Right cardiac atrium (tissue), 5 donors: ENCODE results near the gene NT5C3B. TPM values are rescaled to one million over a fixed set of nuclear protein-coding genes. Genes with fewer than 3 reads are reported as not detected.
"Not testable (repeated sequence)": the region's sequence is repeated elsewhere in the genome, so short reads cannot be mapped to it uniquely, and the experiment has no call there.

ENCODE experiments used
- ATAC-seq, 2 donors: fragments of 200-7000 bp; cut with Tn5 transposase; one replicate each; pipeline versions ENCODE4 v1.8.0 to v1.9.1; 2020; ENCODE audit warnings: moderate library complexity in 2 of 2, mild to moderate bottlenecking in 1 of 2
- DNase-seq, 3 donors: peaks; one replicate each; pipeline ENCODE4 v3.0.0-alpha.2; 2020
- H3K27ac ChIP-seq: one replicate; pipeline ENCODE4 v1.5.1; 2013; ENCODE audit warnings: mild to moderate bottlenecking, low read length, control low read depth, moderate library complexity
- H3K27me3 ChIP-seq: one replicate; pipeline ENCODE4 v1.6.1; 2013; ENCODE audit not compliant: control insufficient read depth, insufficient read depth
- H3K4me1 ChIP-seq: one replicate; pipeline ENCODE4 v1.6.1; 2013; ENCODE audit warnings: low read length; ENCODE audit not compliant: control insufficient read depth, insufficient read depth
- H3K4me3 ChIP-seq: one replicate; pipeline ENCODE4 v1.5.1; 2013; ENCODE audit warnings: low read length, control low read depth
- H3K9me3 ChIP-seq: one replicate; pipeline ENCODE4 v1.6.1; 2013; ENCODE audit warnings: low read length; ENCODE audit not compliant: control insufficient read depth
- WGBS: extraction: QIAGEN DNeasy Blood & Tissue Kit; methylation state at CpG from one replicate; pipeline ENCODE4 v1.1.7; 2013; 5-methylcytosine and 5-hydroxymethylcytosine counted together
- intact Hi-C, 4 donors: fragments of 100-400 bp; cut with DNase I; formaldehyde crosslinking; loops; one replicate each; pipeline versions ENCODE4 v1.11.0 to v1.14.0; 2022 to 2023
- polyA plus RNA-seq: library from polyadenylated mRNA; stranded (reverse); fragments of 200-250 nt; gene quantifications from one replicate; pipeline ENCODE4 v1.2.3, GENCODE V29; 2013
- total RNA-seq, 4 donors: library from RNA; stranded (reverse); fragmentation: NEBNext Ultra II Directional; extraction: Animal tissue kit (Norgen Biotek cat#: 25700); gene quantifications; one replicate each; pipeline ENCODE4 v1.2.1, GENCODE V29; 2021
- donor health status: healthy with polysubstance abuse.
- donor health status: DM: no; HTN: yes; CAD: no.
- donor health status: DM: no; HTN: no; CAD: no.
- donor health status: DM: no; HTN: yes; CAD: no; lungs with severe emphysema.
- donor health status: DM: yes; HTN: yes; CAD: no.

The NT5C3B gene
- total and polyA plus RNA-seq, 5 donors = 29.1 to 46.6 (median 34.8) TPM

DNA sequence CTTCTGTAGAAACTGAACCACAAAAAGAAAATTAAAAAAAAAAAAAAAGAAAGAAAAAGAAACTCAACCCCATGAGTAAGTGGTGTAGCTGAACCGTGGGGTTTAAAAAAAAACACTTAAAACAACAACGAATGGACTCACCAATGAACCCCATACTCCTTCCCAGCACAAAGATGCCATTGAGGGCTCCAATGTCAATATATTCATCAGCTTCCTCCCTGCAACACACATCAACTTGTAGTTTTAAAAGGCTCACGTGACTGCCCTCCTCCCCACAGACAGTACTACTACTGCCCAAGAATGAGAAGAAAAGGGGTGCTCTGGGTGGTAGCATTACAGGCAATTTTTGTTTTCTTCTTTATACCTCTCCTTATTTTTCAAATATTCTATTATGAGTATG, 32.5 kb upstream of the NT5C3B start:
- WGBS = 63% methylated on average over 3 of the region's 3 CpGs
- DNase-seq (no peak), ATAC-seq (no peak)
- Histone ChIP-seq H3K27me3 (no peaks in the 10 kb centered on the region), H3K4me3 (no peak overlapping the region), H3K9me3 (no peaks in the 10 kb centered on the region), H3K4me1 (peaks cover under 1% of the 10 kb centered on the region), H3K27ac (no peak overlapping the region)
- intact Hi-C loops = no loop called here

DNA sequence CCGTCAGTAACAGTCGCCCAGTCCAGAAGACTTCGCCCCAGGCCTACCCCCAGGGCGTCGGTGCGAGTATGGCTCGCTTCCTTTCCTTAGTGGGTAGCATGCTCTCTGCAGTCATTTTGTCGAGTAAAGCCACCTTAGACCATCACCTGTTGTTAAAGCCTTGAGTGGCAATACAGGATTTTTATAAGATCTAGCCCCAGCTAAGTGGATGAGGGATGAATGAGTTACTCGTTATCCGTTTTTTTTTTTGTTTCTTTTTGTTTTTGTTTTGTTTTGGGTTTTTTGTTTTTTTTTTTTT, 29.5 kb upstream of the NT5C3B start:
- H3K4me3 ChIP-seq = peak overlapping the region; percentile 26
- peak overlapping the region; percentile 74 for H3K27ac ChIP-seq
- H3K27me3 ChIP-seq = no peaks in the 10 kb centered on the region
- peaks cover 4% of the 10 kb centered on the region for H3K4me1 ChIP-seq
- intact Hi-C loops = no loop called here
- no peaks in the 10 kb centered on the region for H3K9me3 ChIP-seq
- ATAC-seq = no peak
- DNase-seq = no peak
- 1% methylated on average over 10 of the region's 10 CpGs for WGBS

DNA sequence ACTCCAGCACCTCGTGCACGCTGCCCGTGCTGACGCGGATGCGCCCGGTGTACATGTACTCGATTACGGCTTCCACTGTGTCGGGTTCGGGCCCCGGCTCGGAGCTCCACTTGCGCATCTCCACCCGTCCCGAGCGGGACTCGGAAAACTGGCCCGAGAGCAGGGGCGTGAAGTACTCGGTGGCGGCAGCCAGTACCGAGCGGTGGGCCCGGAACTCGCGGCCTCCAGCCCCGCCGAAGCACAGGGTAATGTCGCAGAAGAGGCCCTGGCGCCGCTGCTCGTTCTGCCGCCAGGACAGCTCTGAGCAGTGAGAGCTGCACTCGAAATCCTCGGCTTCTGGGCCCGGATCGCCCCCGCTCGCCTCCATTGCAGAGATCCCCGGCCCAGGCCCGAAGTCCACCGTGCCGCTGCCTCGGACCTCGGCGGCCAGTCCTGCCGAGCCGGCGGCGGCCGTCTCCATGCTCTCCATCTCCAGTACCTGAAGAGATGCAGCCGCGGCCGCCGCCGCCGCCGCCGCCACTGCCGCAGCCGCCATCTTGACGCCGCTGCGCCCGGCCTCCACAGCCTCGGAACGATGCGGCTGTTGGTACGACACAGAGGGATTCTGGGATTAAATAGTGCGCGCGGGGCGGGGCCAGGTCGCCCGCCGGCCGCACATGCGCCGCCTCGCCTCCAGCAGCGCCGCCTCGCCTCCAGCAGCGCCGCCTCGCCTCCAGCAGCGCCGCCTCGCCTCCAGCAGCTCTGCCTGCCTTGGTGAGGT, 29.0 kb upstream of the NT5C3B start, which contains the start of gene KLHL11:
TSS of gene KLHL11 (minus strand) at position 588 of the 760 bp plus-strand sequence. CDS start at position 535, 53 bp downstream.
- peak; percentile 97 to 98 for ATAC-seq
- intact Hi-C loops = no loop called here
- under 1% methylated on average over 90 of the region's 90 CpGs for WGBS
- Histone ChIP-seq H3K4me3 (peak within 1 kb of the TSS; percentile 87), H3K27ac (peak within 1 kb of the TSS; percentile 91), H3K27me3 (no peaks in the 10 kb centered on the region), H3K9me3 (no peaks in the 10 kb centered on the region), H3K4me1 (peaks cover 4% of the 10 kb centered on the region)
- peak; percentile 90 to 95 (median 94) for DNase-seq

- H3K4me3 ChIP-seq = peak overlapping the region; percentile 87
- intact Hi-C loops = no loop called here
- H3K9me3 ChIP-seq = no peaks in the 10 kb centered on the region
- H3K27me3 ChIP-seq = no peaks in the 10 kb centered on the region
- H3K4me1 ChIP-seq = peaks cover 4% of the 10 kb centered on the region
- DNase-seq = no peak
- H3K27ac ChIP-seq = peak overlapping the region; percentile 91
- ATAC-seq = no peak
- WGBS = under 1% methylated on average over 25 of the region's 25 CpGs
Measured at GRCh38 chr17:41864498-41864835, 28.4 kb upstream of the NT5C3B start.

DNA sequence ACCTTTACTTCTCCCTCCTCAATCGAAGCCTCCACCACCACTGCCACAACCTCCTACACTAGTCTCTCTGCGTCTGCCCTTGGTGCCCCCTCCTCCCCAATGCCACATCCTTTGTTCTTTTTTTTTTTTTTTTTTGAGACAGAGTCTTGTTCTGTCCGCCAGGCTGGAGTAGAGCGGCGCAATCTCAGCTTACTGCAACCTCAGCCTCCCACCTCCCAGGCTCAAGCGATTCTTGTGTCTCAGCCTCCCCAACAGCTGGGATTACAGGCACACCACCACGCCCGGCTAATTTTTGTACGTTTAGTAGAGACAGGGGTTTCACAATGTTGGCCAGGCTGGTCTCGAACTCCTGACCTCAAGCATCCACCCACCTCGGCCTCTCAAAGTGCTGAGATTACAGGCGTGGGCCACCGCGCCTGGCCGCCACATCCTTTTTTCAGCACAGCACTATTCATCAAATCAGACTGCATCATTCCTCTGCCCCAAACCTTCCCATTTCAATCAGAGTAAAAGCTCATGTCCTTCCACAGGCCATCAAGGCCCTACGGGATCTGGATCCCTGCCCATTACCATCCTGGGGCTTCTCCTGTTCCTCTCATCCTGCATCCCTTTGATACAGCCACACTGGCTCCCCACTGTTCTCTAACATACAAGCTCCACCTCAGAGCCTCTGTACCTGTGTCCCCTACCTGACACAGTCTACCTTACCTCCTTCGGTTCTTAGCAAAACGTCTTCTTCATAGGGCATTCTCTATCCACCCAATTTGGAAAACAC, 27.2 kb upstream of the NT5C3B start:
- DNase-seq = no peak
- ATAC-seq = no peak
- H3K9me3 ChIP-seq = no peaks in the 10 kb centered on the region
- intact Hi-C loops = no loop called here
- WGBS = 69% methylated on average over 18 of the region's 18 CpGs
- peak overlapping the region; percentile 87 for H3K4me3 ChIP-seq
- H3K27me3 ChIP-seq = no peaks in the 10 kb centered on the region
- no peak overlapping the region for H3K27ac ChIP-seq
- peaks cover 4% of the 10 kb centered on the region for H3K4me1 ChIP-seq

- Histone ChIP-seq H3K4me1 (peaks cover 4% of the 10 kb centered on the region), H3K9me3 (no peaks in the 10 kb centered on the region), H3K27ac (no peak overlapping the region), H3K27me3 (no peaks in the 10 kb centered on the region), H3K4me3 (no peak overlapping the region)
- intact Hi-C loops = no loop called here
- ATAC-seq (no peak), DNase-seq (no peak)
- WGBS = 78% methylated on average over 3 of the region's 3 CpGs
Measured at GRCh38 chr17:41860254-41860931, 24.4 kb upstream of the NT5C3B start.

DNA sequence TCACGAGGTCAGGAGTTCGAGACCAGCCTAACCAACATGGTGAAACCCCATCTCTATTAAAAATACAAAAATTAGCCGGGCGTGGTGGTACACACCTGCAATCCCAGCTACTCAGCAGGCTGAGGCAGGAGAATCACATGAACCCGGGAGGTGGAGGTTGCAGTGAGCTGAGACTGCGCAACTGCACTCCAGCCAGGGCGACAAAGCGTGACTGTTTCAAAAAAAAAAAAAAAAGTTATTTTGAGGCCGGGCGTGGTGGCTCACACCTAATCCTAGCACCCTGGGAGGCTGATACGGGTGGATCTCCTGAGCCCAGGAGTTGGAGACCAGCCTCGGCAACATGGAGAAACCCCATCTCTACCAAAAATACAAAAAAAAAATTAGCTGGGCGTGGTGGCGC, 15.3 kb upstream of the NT5C3B start:
- H3K4me1 ChIP-seq, ATAC-seq, H3K4me3 ChIP-seq, H3K9me3 ChIP-seq, H3K27me3 ChIP-seq, H3K27ac ChIP-seq, DNase-seq, intact Hi-C loops: not testable (repeated sequence)
- 97% methylated on average over 14 of the region's 14 CpGs for WGBS

DNA sequence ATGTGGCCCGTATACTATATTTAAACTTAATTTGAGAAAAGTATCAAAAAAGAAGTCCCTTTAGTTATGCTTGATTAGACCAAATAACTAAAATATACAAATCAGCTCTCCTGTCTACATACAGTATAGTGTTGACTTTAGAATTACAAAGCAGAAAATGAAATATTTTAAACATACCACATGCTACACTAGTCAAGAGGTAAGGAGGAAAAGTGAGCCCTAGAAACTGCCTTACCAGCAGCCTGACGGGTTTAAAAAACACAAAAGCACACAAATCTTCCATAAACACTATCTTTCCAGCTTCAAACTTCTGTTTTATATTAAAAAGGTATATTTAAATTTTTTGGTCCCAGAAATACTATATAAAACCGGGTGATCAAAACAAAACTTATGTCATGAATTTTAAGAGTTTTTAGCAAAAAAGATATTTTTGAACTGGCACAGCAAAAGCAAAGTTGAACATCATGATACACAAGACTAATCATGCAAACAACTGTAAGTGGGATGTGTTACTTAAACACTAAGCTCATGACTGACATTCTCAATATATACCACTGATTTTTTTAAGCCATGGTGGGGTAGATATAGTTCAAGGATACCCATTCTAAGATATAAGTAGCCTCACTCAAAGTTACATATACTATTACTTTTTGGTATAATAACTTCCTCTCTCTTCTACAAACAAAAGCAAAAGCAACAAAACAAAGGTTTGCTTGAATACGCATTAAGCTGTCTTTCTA, 13.4 kb upstream of the NT5C3B start:
- no peak for ATAC-seq
- H3K4me1 ChIP-seq = no peaks in the 10 kb centered on the region
- no peak overlapping the region for H3K27ac ChIP-seq
- WGBS = 68% methylated on average over 4 of the region's 4 CpGs
- no peaks in the 10 kb centered on the region for H3K27me3 ChIP-seq
- no peaks in the 10 kb centered on the region for H3K9me3 ChIP-seq
- DNase-seq = no peak
- no peak overlapping the region for H3K4me3 ChIP-seq
- intact Hi-C loops = no loop called here

DNA sequence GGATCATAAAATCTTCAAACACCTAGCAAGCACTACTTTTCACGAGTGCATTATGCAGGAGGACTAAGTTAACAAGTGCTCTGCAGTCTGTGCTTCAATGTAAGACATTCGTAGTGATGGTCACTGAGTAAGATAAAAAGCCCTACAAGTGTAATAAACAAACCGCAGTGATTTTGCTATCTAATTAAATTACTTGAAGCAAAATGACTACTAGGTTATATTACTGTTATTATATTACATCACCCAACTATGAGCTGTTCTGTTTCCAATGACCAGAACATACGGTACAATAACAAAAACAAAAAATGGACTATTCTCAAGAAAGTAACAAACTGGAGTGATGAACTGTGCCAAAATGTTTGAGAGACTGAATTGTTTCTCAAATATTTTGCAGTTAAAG, 12.8 kb upstream of the NT5C3B start:
- ATAC-seq = no peak
- WGBS = 65% methylated on average over 4 of the region's 4 CpGs
- Histone ChIP-seq H3K27ac (no peak overlapping the region), H3K9me3 (no peaks in the 10 kb centered on the region), H3K4me1 (no peaks in the 10 kb centered on the region), H3K27me3 (no peaks in the 10 kb centered on the region), H3K4me3 (no peak overlapping the region)
- no peak for DNase-seq
- intact Hi-C loops = no loop called here

- no peaks in the 10 kb centered on the region for H3K9me3 ChIP-seq
- WGBS = 92% methylated on average over 6 of the region's 6 CpGs
- no peak for ATAC-seq
- no peaks in the 10 kb centered on the region for H3K27me3 ChIP-seq
- intact Hi-C loops = no loop called here
- no peak for DNase-seq
- H3K27ac ChIP-seq = no peak overlapping the region
- no peak overlapping the region for H3K4me3 ChIP-seq
- H3K4me1 ChIP-seq = no peaks in the 10 kb centered on the region
Measured at GRCh38 chr17:41844971-41845370, 8.9 kb upstream of the NT5C3B start.
